HG02759 (cell line): ENCODE results near the gene C19orf67.
"Not testable (repeated sequence)": the region's sequence is repeated elsewhere in the genome, so short reads cannot be mapped to it uniquely, and the experiment has no call there.

Experiments
- ATAC-seq: cut with Tn5 transposase; IDR thresholded peaks from one replicate; pipeline ENCODE4 v1.9.1; 2021; ENCODE audit warnings: mild to moderate bottlenecking, moderate library complexity; ENCODE audit not compliant: unreplicated experiment

Gene C19orf67

DNA sequence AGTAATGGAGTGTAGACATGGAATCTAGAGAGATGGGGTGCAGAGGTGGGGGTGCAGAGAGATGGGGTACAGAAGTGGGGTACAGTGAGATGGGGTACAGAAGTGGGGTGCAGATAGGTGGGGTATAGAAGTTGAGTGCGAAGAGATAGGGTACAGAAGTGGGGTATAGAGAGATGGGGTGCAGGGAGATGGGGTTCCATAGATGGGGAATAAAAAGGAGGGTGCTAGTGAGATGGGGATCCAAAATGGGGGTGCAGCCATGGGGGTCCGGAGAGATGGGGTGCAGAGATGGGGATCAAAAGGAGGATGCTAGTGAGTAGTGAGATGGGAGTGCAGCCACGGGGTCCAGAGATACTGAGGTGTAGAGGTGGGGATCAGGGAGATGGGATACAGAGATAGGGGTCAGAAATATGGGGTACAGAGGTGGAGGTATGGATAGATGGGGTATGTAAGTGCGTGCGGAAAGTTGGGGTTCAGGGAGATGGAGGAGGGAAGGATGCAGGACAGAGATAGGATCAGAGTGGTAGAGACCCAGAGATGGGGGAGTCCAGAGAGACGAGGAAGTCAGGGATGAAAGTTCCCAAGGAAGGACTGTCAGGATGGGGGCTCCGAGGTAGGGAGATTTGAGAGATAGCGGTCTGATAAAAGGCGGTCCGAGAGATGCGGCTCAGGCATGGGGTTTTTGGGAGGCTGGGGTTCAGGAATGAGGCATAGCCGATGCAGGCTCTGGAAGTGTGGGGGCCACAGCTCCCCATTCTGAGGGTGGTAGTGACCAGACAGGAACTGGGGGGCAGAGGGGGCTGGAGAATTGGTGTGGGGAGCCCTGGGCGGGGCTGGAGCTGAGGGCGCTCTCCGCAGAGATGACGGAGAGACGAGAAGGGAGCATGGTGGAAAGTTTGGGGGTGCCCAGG, 27.1 kb downstream of the C19orf67 start:
- ATAC-seq: no peak

DNA sequence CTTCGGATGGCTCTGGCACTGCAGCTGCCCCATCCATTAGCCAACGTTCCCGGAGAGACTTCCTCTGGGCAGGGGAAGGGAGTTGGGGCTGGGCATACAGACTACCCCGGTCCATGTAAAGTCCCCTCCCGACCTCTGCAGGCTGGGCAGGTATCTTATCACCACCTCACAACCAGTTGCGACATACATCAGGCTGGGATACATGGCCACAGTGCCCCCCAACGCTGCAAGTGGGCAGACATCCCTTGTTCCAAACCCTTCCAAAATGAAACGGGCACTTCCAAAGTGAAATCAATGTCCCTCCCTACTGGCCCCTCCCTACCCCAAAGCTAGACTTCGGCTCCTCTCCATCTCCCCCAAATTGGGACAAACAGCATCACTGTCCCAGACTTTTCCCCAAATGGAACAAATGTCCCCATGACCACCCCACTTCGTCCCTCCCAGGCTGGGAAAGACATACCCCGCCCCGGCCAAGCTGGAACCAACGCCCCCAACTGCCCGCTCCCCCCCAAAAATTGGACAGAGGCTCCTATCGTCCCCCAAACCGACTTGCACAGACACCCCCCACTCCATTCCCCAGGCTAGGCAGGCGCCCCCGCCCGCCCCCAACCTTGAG, 28.7 kb downstream of the C19orf67 start:
- no peak for ATAC-seq

DNA sequence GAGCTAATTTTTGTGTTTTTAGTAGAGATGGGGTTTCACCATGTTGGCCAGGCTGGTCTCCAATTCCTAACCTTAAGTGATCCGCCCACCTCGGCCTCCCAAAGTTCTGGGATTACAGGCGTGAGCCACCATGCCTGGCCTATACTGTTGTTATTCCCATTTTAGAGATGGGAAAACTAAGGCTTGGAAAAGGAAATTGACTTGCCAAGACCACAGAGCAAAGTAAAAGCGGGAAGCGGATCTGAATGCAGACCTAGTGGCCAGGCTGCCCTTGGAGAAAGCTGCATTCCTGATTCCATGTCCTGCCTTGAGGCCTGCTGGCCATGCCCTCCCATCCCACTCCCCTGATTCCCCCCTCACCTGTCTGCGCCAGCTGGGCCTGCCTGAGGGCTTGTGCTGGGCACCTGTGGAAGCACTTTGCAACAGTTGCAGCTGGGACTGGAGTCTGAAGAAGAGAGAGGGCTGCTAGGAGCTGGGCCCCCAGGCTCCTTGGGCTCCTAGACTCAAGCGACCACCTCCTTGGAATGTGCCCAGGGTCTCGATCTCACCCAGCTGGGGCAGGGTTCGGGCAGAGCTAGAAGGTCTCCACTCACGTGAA, 29.4 kb downstream of the C19orf67 start:
- ATAC-seq: no peak

DNA sequence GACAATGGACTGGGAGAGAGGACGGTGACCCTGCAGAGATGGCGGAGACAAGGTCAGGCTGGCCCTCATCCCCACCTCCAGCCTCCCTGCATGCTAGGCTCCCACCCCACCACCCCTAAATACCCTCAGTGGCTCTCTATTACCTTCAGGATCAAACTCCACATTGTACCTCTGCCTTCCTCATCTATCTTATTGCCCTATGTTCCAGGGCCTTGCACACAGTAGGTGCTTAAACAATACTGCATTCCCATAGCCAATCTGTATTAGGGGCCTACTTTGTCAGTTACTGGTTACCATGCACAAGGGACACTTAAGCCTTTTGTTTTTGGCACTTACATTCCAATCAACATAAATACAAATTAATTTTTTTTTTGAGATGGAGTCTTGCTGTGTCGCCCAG, 30.2 kb downstream of the C19orf67 start:
- ATAC-seq: no peak

DNA sequence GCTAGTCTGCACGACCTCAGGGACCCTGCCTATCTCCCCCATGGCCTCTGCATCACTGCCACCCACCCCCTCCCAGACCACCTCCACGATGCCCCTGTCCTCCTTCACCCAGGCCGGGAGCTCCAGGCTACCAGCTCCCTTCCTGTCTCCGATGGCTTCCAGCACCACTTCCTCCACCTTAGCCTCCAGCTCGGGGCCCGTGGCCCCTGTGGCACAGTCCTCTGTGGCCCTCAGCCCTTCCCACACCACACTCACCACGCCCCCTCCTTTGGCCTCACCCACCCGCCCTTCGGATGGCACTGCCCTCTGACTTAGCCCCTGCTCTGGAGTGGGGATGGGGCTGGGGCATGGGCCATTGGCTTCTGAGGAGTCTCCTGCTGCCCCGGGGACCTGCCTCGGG, 30.9 kb downstream of the C19orf67 start:
- ATAC-seq: no peak

DNA sequence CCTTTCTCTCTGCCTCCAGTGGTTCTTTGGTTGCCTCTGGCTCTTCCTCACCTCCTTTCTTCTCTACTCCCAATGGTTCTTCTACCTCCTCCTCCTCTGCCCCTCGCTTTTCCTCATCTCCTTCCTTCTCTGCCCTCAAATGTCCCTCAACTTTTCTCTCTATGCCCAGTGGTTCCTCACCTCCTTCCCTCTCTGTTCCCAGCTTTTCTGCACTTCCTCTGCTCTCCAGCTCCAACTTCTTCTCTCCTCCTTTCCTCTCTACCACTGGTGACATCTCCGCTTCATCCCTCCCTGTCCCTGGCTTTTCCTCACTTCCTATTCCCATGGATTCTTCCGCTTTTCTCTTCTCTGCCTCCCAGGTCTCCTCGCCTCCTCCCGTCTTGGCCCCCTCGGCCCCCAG, 31.5 kb downstream of the C19orf67 start:
- no peak for ATAC-seq

DNA sequence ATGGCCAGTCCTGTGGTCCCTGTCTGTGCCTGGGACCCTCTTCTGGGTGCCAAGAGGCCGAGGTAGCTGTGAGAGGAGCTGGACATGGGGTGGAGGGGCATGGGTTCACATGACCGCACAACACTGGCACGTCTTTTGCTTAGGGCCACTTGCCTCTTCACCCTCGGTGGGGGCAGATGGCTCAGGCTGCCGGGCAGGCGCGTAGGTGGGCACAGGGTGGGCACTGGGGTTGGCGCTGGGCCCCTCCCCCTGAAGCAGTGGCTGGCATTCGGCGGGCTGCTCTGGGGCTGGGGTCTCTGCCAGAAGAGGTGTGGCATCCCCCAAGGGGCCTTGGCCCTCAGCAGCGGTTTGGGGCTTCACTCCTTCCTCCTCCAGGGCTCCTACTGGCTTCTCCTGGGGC, 32.1 kb downstream of the C19orf67 start:
- no peak for ATAC-seq

DNA sequence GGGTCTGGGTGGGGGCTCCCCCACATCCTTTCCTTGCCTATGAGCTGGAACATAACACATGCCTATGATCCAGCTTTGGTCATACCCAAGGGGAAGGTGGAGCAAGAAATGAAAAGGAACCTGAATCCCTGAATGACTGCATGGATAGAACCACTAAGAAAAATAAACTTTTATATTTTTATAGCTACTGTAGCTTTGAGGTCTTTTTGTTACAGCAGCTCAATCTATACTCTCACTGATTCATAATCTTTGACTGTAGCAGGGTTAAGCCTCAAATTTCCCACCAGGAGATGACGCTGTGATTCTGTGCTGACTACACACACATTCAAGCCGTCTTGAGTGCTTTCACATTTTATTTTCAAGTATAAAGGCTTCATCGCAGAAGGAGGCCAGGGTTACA, 32.6 kb downstream of the C19orf67 start:
- no peak for ATAC-seq

DNA sequence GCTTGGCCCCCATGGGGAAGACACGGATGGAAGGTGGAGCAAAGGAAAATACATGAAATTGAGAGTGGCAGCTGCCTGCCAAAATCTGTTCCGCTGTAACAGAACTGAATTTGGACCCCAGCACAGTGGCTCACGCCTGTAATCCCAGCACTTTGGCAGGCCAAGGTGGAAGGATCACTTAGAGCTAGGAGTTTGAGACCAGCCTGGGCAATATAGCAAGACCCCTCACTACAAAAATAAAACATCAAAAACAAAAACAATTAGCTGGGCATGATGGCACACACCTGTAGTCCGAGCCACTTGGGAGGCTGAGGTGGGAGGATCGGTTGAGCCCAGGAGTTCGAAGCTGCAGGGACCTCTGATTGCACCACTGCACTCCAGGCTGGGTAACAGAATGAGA, 33.1 kb downstream of the C19orf67 start:
- ATAC-seq: no peak

DNA sequence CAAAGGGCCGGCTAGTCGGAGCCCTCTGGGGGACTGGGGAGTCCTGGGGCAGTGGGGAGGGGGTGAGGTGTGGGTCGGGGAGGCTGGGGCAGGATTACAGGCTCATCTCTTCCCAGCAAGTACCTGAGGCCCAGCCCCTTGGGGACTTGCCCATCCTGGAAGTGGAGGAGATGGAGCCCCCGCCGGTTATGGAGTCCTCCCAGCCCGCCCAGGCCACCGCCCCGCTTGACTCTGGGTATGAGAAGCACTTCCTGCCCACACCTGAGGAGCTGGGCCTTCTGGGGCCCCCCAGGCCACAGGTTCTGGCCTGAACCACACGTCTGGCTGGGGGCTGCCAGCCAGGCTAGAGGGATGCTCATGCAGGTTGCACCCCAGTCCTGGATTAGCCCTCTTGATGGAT, 33.6 kb downstream of the C19orf67 start:
- no peak for ATAC-seq

DNA sequence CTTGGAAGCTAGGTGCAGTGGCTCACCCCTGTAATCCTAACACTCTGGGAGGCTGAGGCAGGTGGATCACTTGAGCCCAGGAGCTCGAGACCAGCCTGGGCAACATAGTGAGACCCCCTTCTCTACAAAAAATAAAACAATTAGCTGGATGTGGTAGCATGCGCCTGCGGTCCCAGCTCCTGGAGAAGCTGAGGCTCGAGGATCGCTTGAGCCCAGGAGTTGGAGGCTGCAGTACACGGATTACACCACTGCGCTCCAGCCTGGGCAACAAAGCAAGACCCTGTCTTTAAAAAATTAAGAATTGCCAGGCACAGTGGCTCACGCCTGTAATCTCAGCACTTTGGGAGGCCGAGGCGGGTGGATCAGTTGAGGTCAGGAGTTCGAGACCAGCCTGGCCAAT, 34.6 kb downstream of the C19orf67 start:
- ATAC-seq: not testable (repeated sequence)

DNA sequence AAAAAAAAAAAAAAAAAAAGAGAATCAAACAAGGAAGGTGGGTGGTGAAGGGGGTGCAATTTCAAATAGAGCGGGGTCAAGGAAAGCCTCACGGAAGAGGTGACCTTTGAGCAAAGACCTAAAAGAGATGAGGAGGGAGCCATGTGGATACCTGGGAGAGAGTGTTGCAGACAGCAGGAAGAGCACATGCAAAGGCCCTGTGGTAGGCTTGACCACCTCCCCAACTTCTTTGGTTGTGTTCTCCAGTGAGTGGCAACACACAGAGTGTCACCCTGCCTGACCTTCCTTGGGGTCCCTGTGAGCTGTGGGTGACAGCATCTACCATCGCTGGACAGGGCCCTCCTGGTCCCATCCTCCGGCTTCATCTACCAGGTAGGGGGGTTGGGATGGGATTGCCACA, 35.1 kb downstream of the C19orf67 start:
- ATAC-seq: no peak

DNA sequence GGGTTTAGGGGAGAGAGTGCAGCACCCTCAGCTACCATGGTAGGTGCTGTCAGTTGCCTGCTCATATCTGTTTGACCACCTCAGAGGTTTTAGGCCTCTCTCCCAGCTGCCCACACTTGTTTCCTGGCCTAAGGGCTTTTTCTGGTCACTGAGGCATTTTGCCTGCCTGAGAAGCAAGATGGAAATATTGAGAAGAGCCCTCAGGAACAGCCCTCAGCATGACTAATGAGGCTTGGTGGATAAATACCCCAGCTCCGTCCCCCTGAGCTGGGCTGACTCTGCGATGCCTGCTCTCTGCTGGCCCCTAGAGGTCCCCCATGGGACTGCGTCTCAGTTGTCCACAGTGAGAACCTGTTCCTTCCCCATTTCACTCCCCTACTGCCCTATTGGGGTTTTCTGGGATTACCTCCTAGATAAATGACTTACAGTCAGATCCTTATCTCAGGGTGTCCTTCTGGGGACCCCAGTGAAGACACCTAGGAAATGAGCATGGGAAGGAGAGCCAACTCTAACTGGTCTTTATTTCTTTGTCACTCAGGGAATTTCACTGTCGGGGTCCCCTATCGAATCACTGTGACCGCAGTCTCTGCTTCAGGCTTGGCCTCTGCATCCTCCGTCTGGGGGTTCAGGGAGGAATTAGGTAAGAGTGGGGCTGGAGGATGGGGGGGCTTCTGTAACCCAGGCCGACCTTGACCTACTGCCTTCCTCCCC, 37.0 kb downstream of the C19orf67 start:
- ATAC-seq: no peak

DNA sequence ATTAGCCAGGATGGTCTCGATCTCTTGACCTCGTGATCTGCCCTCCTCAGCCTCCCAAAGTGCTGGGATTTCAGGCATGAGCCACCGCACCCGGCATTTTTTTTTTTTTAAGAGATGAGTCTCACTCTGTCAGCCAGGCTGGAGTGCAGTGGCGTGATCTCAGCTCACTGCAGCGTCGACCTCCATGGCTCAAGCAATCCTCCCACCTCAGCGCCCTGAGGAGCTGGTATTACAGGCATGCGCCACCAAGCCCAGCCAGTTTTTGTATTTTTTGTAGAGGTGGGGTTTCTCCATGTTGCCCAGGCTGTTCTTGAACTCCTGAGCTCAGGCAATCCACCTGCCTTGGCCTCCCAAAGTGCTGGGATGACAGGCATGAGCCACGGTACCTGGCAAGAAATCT, 37.7 kb downstream of the C19orf67 start:
- ATAC-seq: not testable (repeated sequence)

DNA sequence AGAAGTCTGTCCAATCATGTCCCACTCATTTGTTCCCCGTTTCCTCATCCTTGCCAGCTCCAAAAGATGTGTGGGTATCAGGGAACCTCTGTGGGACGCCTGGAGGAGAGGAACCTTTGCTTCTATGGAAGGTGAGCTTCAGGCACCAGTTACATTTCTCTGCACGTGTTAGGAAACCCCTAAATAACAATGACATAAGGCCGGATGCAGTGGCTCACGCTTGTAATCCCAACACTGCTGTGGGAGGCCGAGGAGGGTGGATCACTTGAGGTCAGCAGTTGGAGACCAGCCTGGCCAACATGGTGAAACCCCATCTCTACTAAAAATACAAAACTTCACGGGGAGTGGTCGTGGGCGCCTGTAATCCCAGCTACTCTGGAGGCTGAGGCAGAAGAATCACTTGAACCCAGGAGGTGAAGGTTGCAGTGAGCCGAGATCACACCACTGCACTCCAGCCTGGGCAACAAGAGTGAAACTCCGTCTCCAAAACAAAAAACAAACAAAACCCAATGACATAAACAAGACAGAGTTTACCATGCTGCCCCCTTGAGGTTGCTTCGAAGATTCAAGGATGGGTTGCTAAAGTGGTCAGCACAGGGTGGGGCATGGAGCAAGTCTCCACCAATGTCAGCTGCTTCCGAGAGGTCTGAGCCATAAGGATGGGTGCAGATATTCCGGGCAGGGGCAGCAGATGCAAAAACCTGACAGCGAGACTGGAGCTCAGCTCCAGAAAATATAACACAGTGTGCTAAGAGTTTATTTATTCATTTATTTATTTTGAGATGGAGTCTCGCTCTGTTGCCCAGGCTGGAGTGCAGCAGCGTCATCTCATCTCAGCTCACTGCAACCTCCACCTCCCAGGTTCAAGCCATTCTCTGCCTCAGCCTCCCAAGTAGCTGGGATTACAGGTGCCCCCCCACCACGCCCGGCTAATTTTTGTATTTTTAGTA, 42.6 kb downstream of the C19orf67 start:
- not testable (repeated sequence) for ATAC-seq

DNA sequence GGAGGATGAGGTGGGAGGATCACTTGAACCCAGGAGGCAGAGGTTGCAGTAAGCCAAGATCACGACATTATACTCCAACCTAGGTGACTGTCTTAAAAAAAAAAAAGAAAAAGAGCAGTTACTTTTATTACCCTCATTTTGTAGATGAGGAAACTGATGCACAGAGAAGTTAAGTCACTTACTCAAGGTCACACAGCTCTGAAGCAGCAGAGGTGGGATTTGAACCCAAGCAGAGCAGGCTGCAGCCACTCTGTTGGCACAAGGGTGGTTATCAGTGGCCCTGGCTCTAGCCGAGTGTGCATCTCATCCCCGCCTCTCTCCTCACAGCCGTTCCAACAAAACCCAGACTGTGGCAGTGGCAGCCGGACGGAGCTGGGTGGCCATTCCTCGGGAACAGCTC, 46.4 kb downstream of the C19orf67 start:
- no peak for ATAC-seq

DNA sequence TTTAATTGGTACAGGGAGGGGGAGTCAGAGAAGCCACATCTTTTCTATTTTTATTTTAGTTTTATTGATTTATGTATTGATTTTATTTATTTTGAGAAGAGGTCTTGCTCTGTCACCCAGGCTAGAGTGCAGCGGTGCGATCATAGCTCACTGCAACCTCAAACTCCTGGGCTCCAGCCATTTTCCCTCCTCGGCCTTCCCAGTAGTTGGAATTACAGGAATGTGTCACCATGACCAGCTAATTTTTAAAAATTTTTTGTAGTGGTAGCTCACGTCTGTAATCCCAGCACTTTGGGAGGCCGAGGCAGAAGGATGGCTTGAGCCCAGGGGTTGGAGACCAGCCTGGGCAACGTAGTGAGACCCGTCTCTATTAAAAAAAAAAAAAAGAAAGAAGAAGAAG, 49.9 kb downstream of the C19orf67 start:
- no peak for ATAC-seq

DNA sequence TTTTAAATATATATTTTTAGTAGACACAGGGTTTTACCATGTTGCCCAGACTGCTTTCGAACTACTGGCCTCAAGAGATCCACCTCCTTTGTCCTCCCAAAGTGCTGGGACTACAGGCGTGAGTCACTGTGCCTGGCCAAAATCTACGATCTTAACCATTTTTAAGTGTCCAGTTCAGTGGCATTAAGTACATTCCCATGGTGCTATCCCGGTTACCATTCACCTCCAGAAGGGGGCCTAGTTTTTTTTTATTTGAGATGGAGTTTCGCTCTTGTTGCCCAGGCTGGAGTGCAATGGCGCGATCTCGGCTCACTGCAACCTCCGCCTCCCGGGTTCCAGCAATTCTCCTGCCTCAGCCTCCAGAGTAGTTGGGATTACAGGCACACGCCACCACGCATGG, 50.4 kb downstream of the C19orf67 start:
- not testable (repeated sequence) for ATAC-seq

DNA sequence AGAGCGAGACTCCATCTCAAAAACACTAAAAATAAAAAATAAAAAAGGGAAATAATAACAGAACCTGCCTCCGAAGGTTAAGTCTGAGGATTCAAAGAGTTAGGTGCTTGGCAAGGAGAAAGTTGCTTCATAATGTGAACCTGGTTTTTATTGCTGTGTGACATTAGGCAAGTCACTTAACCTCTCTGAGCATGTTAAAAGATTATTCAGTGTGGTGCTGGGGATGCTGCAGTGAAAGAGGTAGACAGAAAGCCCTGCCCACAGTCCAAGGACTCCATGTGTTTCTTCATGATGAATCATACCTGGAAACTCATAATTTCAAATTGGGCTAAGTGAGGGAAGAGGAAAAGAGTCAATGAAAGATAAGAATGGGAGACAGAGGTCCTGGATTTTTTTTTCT, 51.6 kb downstream of the C19orf67 start:
- ATAC-seq: no peak

DNA sequence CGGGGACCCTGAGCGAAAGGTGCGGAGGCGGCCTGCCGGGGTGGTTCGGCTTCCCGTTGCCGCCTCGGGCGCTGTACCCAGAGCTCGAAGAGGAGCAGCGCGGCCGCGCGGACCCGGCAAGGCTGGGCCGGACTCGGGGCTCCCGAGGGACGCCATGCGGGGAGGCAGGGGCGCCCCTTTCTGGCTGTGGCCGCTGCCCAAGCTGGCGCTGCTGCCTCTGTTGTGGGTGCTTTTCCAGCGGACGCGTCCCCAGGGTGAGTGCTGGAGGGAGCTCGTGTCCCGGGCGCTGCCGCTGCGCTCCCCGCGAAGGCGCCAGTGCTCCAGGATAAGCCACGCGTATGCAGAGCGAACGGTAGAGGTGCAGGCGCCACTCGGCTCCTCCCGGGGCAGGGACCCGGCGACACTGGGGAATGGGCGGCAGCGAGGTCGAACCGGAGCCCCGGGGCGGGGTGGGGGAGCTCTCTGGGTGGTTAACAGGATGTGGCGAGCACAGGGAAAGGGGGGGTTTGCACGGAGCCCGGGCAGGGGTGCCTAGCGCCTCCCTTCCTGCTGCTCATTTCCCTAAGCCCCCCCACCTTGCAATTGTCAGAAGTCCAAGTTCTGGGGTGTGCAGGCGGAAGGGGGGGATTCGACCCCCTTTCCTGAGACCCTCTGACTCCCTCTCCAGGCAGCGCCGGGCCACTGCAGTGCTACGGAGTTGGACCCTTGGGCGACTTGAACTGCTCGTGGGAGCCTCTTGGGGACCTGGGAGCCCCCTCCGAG, 53.7 kb downstream of the C19orf67 start, which contains the start of gene IL27RA:
IL27RA (plus strand) TSS at position 44 of the 762 bp plus-strand sequence; CDS start at position 155, 111 bp downstream.
- peak; percentile 64 for ATAC-seq
